NCI-H2171 treated with DMSO at 0.1 percent for 48 hours (cell line): ENCODE data around the gene NOP14.
A peak's percentile ranks its signal among the peaks of the same experiment; 100 is the strongest.
"Not testable (repeated sequence)": the region's sequence is repeated elsewhere in the genome, so short reads cannot be mapped to it uniquely, and the experiment has no call there.

Source experiments
- DNase-seq: peaks from one replicate; lab custom pipeline; 2025; lab: John Stamatoyannopoulos, UW

The NOP14 gene

GRCh38 chr4:2942532-2943363 is 20.5 kb downstream of the NOP14 start:
- DNase-seq: no peak

GRCh38 chr4:2942037-2942531 is 21.1 kb downstream of the NOP14 start:
- DNase-seq: no peak

DNA sequence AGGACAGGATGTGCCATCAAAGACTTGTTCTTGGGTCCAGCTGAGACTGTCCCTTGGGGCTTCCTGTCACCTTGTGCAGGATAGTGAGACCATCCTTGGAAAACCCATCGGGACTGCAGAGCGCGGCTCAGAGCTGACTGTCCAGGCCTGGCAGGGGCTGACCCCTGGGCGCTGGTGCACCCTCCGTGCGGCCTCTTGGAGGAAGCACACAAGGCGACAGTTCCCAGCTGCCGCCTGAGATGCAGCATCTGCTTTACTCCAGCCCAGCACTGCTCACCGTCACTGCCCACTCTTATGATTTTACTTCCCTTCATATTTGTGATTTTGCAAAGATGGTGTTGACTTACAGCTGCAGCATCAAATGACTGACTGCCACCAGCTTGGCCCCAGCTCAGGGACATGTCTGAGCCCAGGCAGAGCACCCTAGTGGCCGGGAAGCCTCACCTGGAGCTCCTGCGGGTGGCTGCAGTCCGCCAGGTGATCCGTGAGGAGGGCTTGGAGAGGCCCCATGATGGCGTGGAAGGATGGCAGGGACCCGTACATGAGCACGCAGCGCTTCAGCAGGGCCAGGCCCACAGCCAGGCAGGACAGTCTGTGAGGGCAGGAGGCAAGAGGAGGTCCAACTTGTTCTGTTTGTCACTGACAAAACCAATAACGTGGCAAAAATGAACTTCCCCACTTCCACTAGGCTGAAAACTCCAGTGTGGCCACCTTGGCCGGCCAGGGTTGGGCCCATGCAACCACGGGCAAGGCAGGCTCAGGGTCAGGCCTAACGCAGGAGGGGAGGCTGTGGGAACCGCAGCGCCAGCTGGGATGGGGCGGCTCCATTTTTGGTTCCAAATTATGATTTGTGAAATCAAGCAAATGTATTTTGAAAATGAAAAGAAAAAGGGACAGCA is 21.8 kb downstream of the NOP14 start:
- no peak for DNase-seq

- no peak for DNase-seq
Measured at GRCh38 chr4:2940267-2941137, 22.7 kb downstream of the NOP14 start.

GRCh38 chr4:2939383-2940243 is 23.6 kb downstream of the NOP14 start:
- DNase-seq: no peak

- no peak for DNase-seq
Measured at GRCh38 chr4:2938906-2939305, 24.3 kb downstream of the NOP14 start.

DNA sequence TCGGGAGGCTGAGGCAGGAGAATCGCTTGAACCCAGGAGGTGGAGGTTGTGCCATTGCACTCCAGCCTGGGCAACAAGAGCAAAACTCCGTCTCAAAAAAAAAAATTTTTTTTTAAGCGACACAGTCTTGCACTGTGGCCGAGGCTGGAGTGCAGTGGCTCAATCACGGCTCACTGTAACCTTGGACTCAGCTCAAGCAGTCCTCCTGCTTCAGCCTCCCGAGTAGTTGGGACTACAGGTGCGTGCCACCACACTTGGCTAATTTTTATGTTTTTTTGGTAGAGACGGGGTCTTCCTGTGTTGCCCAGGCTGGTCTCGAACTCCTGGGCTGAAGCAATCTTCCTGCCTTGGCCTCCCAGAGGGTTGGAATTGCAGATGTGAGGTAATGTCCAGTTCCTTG is 24.8 kb downstream of the NOP14 start:
- DNase-seq: not testable (repeated sequence)

- no peak for DNase-seq
Measured at GRCh38 chr4:2937986-2938385, 25.2 kb downstream of the NOP14 start.

DNA sequence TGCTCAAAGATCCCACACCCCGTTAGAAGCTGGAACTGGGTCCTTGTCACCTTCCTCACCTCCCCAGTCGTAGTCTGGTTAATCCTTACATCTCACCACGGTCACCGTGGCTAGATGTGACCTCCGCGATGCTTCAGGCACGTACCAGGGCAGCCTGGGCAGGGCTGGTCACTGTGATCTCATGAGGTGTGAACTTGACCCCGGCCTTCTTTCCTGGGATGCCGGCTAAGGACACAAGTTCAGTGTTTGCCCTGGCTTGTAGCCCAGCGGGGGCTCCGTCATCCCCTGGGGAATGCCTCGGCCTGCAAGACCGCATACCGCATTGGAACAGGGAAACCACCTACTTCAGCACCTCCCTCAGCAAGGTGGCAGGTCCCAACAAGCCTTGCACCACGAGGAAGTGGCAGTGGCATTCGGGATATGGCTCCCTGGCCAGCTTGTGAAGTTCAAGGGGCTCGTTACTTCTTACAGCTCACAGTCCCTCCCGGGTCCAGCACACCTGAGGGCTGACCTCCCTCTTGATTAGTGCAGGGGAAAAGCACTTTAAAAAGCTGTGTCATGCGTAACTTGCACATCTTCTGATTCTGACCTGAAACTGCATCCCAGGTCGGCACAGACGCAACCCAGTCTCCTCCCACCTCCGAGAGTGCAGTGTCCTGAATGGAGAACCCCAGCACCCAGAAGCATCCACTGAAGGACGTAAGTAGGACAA is 25.9 kb downstream of the NOP14 start:
- DNase-seq: no peak

GRCh38 chr4:2936773-2937145 is 26.4 kb downstream of the NOP14 start:
- DNase-seq: no peak

DNA sequence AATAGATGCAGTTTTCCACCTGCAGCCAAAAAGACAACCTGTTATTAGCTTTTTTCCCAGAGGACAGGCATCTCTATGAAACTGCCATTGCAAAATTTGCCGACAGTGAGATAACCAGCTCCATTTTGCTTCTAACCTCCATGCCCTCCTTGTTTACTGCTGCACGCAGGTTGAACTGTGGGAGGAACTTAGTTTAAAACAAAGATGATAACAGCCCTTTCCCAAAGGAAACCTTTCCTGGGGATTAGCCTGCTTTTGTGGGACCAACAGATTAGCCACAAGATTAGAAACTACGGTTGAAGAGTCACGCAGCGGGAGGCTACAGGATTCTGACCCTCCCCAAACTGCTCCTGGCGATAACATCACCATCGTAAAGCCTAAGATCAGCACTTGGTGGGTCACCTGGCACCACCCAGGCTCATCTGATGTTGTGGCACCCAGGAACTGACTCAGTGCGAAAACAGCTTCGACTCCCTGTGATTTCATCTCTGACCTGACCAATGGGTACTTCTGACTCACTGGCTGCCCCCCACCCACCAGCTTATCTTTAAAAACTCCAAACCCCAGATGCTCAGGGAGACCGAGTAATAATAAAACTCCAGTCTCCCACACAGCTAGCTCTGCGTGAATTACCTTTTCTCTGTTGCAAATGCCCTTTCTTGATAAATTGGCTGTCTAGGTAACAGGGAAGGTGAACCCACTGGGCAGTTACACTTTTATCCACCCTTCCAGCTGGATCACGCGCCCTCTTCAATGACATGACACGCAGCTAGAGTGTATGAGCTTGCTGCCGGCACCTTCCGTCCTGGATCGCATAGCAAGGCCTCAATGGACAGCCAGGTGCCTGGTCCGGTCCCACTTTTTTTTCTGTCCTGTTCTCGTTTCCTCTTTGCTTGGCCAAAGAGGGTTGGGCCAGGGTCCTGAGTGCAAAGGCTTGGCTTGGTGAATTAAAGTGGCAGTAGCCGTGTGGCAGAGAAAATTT is 27.2 kb downstream of the NOP14 start:
- DNase-seq: no peak

DNA sequence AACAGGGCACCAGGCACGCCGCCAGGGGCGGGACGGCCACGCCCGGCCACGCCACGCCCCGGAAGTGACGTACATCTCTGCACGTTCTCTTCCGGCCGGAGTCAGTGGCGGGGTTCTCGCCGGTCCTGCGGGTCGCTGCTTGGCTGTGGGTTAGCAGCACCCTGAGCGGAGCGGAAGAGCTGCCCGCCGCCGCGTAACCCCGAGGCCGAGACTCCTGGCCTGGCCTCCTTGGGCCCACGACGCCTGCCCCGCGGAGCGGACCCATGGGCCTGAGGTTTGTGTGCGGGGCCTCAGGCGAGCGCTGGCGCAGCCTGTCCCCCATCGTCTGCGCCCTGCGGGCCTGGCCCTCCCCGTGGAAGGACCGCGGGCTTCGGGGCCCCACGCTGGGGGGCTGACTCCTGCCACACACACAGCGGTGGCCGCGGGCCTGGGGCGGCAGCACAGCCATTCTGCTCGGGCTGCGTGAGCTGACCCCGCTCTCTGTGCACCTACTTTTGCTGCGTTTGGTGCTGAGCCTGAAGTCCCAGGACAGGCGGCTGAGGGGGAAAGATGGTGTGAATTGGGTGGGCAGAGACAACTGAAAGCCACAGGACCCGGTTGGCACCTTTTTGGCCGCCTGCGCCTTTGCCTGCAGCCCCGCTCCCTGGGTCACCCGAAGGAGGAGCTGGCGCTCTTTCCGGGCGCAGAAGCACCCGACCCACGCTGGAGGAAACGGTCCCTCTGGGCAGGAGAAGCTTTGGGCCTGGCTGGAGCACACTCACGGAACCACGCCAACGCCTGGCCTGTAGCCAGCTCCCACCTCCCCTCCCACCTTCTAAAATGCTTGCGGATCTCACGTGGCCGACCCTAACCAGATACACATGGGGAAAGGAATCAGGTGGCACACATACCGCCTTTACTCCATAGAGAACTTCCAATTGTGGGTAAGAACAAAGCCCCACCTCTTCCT is 28.1 kb downstream of the NOP14 start:
- DNase-seq: peak; percentile 75

DNA sequence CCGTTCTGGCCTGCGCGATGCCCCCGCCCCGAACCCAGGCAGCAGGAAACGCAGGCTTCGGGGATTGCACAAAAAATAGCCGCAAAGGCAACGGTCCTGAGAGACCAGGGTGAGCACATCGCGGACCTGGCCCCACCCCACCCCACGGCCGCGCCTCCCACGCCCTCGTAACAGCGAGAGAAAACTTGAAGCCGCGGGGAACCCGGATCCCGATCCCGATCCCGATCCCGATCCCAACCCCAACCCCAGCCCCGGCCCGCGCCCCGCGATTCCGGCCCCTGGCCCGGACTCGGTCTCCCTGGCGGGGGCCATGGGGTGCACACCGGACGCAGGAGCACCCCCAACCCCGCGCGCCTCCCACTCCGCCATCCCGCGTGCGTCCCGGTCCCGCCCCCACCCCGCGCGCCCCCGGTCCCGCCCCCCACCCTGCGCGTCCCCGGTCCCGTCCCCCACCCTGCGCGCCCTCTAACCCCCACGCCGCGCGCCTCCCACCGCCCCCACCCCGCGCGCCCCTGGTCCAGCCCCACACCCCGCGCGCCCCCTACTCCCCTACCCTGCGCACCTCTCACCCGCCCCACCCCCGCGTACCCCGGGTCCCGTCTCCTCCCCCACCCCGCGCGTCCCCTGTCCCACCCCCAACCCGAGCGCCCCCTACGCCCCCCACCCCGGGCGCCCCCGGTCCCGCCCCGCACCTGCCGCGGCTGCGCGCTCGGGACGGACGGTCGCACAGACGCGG is 29.0 kb downstream of the NOP14 start:
- no peak for DNase-seq

DNA sequence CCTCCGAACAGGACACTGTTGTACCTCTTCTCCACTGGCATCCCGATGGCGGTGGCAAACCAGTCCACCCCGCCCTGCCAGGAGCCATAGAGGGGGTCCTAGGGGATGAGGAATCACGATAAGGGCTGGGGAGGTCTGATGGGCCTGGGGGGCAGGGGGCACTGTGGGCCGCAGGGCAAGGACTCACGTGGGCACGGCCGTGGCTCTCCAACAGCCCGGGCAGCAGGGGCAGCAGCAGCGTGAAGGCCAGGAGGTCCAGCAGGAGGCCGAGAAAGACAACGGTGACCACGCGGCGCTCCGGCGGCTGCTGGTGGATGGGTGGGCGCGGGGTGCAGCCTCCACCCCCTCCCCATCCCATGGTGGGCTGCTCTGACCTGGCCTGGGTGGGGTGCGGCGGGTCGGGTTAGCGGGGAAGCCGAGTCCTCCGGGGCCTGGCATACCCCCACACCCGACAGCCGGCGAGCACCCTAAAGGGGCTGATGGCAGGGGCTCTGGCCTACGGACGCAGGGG is 29.6 kb downstream of the NOP14 start:
- no peak for DNase-seq

DNA sequence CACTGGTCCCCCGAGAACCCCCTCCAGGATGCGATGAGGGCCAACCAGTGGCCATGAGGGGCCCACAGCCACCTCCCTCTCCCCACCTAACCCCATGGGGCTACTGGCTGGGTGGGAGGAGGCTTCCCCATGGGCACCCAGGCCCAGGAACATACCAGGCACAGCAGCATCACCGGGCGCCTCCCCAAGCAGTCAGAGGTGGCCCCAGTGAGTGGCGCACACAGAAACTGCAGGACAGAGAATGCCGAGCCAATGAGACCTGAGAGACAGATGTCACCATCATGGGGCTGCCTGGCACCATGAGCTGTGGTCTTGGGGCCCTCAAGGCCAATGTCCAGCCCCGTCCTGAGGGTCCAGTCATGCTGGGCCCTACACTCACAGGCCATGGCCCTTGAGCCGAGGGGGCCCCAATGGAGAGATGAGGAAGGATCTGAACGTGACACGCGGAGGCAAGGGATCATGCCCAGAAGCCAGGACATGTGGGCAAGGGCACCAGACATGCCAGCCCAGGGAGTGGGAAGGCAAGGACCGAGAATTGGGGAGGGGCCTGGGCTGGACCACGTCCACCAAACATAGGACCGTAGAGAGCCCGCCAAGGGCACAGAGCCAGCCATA is 30.1 kb downstream of the NOP14 start:
- DNase-seq: no peak

DNA sequence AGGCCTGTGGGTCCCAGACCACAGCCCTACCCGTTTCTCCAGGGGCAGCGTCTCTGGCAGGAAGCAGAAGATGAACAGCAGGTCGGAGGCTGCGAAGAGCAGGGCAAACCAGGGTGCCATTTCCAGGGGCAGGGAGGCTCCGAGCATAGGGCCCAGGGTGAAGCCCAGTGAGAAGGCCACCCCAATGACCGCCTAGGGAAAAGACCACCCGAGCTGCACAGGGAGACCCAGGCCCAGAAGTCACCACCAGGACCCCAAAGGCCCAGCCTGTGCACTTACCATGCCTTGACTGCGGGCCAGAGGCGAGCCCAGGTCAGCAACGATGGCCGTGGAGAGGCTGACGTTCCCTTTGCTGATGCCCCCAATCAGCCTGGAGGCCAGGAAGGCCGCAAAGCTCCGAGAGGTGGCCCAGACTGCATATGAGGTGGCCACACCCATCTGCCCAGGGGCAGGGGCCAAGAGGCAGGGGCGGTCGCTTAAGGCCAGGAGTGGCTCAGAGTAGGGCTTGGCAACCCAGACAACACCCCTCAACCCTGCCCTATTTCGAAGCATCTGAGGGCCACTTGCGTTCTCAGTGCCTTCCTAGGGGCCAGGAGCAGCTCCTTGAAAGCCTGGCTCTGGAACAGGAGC is 30.8 kb downstream of the NOP14 start:
- no peak for DNase-seq
